ENCODE data around the gene FRAT1. TPM values are rescaled to one million over a fixed set of nuclear protein-coding genes. Genes with fewer than 3 reads are reported as not detected.

Gene FRAT1
- total and polyA plus RNA-seq, 2 of the 13 experiments (the other 11 are each of a cell fraction or from before 2014, with no cell fraction given) = 1.7 to 2.3 TPM

- no peak for TF ChIP-seq TFE3 (CRISPR knock-in tag; IDR thresholded peaks at IDR 0.05)
- TF ChIP-seq RAD51 (IDR thresholded peaks at IDR 0.05; ENCODE audit: borderline replicate concordance) = no peak
- 0 out of 2 replicates have a peak, but pooled peaks have one; percentile 19 for TF ChIP-seq SMAD3 (CRISPR knock-in tag; IDR thresholded peaks at IDR 0.05)
- TF ChIP-seq ZSCAN20 (CRISPR knock-in tag; IDR thresholded peaks at IDR 0.05; ENCODE audit: borderline replicate concordance) = no peak
- TF ChIP-seq SAFB2 (CRISPR knock-in tag; IDR thresholded peaks at IDR 0.05; ENCODE audit: borderline replicate concordance, low read depth) = no peak
- peak; percentile 83 for TF ChIP-seq ZNF784 (CRISPR knock-in tag; IDR thresholded peaks at IDR 0.05; ENCODE audit: borderline replicate concordance)
- TF ChIP-seq SNRNP70 (IDR thresholded peaks at IDR 0.05; ENCODE audit: low read depth, low read length) = no peak
- peak; percentile 42; the same call in 1 of the 2 replicates for TF ChIP-seq CBX5 (CRISPR knock-in tag; IDR thresholded peaks at IDR 0.05; ENCODE audit: borderline replicate concordance)
- no peak for TF ChIP-seq ZBTB44 (CRISPR knock-in tag; IDR thresholded peaks at IDR 0.05)
- TF ChIP-seq ZNF646 (CRISPR knock-in tag; IDR thresholded peaks at IDR 0.05) = no peak; the same call in 1 of the 2 replicates
- peak; percentile 74 for TF ChIP-seq RFX1 (IDR thresholded peaks at IDR 0.05)
- no peak for TF ChIP-seq ZNF652 (CRISPR knock-in tag; IDR thresholded peaks at IDR 0.05; ENCODE audit: borderline replicate concordance, low read depth)
- no peak for TF ChIP-seq BCLAF1 (IDR thresholded peaks at IDR 0.05)
- TF ChIP-seq ZNF253 (CRISPR knock-in tag; IDR thresholded peaks at IDR 0.05; ENCODE audit: borderline replicate concordance) = no peak
- no peak for TF ChIP-seq ZNF329 (CRISPR knock-in tag; IDR thresholded peaks at IDR 0.05; ENCODE audit: low read depth)
Observed at GRCh38 chr10:97292097-97292861, 26.8 kb upstream of the FRAT1 start, which contains the start of gene ARHGAP19 (continued).

Measured in HepG2 (cell line).